Activated CD4-positive, CD25-positive, alpha-beta regulatory T cell treated with anti-CD3 and anti-CD28 coated beads, Interleukin-2, amount 50 U/mL, for 16 hours (primary cell): ENCODE measurements around the gene GASK1A.
"Not testable (repeated sequence)": the region's sequence is repeated elsewhere in the genome, so short reads cannot be mapped to it uniquely, and the experiment has no call there.

Source experiments
- DNase-seq: peaks from one replicate; pipeline ENCODE4 v3.0.0-alpha.2; 2020; ENCODE audit warnings: low read depth, low spot score

GASK1A gene

GRCh38 chr3:43061101-43061895 lies 82.2 kb downstream of the GASK1A start:
- DNase-seq: no peak

DNA sequence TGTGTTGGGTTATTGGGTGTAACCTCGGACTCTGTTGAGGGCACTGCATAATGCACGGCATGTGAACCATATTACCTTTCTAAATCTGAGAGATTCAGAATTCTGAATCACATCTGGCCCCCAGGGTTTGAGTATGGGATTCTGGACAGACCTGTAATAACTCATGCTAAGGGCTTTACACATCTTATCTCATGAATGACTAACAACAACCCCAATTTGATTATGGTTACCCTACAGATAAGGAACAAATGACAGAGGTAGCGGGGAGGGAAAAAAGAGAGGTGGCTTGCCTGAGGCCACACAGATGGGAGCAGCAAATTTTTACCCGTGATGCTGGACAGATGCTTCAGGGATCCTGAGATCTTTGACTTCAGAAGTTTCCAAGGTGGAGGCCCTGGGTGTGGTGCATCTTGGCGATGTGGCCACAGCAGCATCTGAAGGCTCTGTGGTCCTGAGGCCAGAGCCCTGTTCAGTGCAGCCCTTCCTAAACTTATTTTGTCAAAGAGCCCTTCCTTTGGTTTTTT lies 83.0 kb downstream of the GASK1A start:
- DNase-seq: no peak

DNA sequence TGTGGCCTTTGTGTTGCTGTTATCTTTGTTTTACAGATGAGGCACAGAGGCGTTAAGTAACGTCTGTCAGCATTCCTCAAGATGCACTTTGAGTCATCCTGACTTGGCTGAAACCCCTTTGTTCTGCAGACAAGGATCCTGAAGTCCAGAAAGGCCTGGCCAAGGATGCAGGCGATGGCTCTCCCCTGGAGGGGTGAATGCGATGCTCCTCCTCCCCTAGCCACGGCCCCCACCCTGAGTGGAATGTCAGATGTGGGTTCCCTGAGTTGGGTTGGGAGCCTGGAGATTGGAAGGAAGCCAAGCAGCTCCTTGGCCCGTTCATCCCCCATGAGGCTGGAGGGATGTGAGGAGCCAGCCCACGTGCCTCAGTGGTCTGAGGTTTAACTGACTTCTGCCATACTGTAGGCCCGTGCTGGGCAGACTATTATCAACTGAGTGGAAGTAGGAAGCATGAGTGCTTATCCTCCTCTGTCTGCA lies 83.5 kb downstream of the GASK1A start:
- no peak for DNase-seq

DNA sequence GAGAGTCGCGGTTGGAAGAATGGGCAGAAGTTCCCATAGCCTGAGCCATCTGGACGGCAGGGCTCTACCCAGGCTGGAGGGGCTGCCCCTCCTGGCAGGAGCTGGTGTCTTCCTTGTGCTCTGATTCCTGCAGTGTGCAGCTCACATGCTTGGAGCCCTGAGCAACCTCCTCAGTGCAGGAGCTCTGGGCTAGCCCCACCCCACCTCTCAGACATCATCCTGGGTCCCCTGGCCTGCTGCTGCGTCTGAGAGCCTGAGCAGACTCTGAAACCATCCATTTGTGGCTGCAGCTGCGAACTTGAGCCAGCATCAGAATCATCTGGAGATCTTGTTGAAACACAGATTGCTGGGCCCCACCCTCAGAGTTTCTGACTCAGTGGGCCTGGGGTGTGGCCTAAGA lies 84.0 kb downstream of the GASK1A start:
- no peak for DNase-seq

GRCh38 chr3:43070670-43071069 lies 91.6 kb downstream of the GASK1A start:
- not testable (repeated sequence) for DNase-seq

- DNase-seq: no peak
These were observed 92.3 kb downstream of the GASK1A start for GRCh38 chr3:43071313-43071893.

DNA sequence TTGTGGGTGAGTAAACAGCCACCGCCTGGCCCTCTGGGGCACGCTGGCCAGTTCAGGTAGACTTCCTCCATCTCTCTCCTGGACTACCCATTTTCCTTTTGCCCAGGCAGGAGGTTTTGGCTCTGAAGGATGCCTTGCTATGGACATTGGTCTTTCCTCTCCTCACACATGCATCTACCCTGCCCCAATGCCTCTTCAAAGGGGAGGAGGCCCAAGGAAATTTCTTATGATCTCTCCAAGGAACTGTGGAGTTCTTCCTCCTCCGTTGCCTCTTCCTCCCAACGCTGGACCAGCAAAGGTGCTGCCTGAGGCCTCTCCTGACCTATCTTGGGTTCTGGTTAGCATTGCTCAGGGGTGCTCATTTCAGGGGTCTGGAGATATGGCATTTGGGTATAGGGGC lies 93.2 kb downstream of the GASK1A start:
- DNase-seq: no peak

- no peak for DNase-seq
These were observed 94.2 kb downstream of the GASK1A start for GRCh38 chr3:43073116-43073835.

GRCh38 chr3:43073836-43074220 lies 94.7 kb downstream of the GASK1A start:
- no peak for DNase-seq

GRCh38 chr3:43074482-43074881 lies 95.4 kb downstream of the GASK1A start:
- DNase-seq: no peak

DNA sequence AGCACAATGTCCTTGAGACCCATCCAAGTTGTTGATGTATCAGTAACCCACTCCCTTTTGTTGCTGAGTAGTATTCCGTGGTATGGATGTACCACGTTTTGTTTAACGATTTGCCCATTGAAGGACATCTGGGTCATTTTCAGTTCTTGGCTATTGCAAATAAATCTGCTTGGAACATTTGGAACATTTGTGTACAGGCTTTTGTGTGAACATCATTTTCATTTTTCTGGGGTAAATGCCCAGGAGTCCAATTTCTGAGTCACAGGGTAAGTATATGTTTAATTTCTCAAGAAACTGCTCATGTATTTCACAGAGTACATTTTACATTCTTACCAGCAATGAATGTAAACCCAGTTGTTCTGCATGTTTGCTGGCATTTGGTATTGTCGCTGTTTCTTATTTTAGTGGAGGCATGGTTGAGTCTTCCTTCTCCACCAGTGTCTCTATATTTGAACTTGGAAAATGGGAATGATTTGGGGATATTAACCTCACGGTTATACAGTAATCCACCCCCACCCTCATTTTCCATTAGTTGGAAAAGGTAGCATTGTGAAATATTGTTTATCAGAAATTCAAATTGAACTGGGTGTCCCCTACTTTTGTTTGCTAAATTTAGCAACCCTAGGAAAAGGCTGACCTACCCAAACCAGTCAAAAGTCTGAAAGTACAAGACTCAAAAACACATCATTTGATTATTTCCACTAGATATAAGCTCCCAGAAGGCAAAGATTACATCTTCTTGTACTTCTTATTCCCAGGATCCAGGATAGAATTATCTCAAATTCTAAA lies 96.0 kb downstream of the GASK1A start:
- DNase-seq: no peak

GRCh38 chr3:43075904-43076661 lies 97.0 kb downstream of the GASK1A start:
- DNase-seq: no peak

DNA sequence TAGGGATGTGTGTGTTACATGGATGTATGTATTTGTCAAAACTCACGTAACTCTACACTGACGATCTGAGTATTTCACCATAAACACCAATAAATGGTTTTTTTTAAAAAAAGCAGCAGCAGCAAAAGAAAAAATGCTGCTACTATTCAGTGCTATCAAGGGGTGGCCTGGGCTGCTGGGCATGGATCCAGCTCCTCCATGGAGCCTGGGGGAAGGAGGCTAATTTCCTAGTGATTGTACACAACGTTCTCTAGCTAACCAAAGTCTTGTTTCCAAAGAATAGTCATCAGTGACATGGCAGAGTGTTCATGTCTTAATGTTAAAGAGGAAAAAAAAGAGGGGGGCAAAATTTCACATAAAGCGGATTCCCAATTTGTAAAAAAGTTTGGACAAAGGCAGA lies 97.7 kb downstream of the GASK1A start:
- no peak for DNase-seq

GRCh38 chr3:43077261-43077660 lies 98.2 kb downstream of the GASK1A start:
- no peak for DNase-seq

DNA sequence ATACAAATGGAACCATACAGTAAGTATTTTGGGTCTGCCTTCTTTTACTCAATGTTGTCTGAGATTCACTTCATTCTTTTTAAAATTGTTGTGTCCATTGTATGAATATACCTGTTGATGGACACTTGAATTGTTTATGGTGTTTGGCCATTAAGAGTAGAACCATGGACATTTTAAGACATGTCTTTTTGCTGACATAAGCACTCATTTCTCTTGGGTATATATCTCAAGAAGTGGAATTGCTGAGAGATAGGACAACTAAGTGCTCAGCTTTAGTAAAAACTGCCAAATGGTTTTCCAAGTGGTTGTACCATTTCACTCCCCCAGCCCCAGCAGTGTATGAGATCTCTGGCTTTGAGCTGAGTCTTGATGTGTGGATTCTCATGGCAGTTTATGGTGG lies 98.6 kb downstream of the GASK1A start:
- no peak for DNase-seq

DNA sequence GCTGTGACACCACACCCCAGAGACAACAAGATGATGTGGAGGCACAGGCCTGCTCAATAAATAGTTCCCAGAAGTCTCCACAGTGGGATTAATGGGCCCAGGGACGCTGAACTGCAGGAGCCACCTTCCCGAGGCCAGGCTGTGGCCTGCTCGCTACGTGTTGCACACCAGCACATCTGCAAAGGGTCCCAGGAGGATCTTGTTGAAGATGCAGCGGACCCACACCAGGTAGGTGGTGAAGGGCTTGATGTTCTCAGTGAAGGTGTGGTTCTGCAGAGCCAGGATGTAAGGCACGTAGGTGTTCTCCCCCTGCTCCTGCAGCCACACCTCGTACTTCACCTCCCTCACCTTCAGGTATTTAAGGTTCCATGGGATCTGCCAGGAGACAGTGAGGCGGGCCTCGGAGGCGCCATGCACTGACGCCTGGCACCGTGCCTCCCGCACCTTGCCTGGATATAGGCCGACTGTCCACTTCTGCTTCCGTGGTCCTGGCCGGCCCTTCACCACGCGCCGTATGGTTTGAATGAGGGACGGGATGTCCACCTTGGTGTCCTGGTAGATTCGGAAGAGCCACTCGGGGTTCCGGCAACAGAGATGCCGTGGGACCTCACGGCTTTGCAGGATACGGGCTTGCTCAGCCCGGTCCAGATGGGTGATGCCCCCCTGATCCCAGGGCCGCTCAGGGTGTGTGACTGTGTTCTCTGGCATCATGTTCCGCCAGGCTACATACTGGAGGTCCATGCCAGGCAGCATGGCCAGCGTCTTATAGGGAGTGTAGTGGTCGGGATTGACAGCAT lies 100.6 kb downstream of the GASK1A start:
- no peak for DNase-seq

- no peak for DNase-seq
These were observed 101.8 kb downstream of the GASK1A start for GRCh38 chr3:43080726-43081568.

GRCh38 chr3:43081796-43082195 lies 102.7 kb downstream of the GASK1A start:
- no peak for DNase-seq

DNA sequence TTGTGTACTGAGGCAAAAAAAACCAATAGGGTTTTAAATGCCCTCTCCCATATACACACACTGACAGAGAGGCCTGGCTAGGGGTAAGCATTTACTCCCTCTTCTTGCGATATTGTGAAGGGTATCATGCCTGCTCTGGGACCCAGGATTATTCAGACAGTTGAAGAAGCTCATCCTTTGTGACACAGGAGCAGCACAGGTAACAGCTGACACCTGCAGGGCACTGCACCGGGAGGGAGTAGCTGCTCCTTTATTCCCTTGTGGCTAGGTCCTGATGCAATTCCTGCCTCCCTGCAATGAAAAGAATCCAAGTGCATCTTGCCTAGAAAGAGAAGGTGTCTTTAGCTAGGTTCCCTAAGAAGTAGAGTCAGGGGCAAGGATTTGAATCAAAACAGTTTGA lies 103.3 kb downstream of the GASK1A start:
- no peak for DNase-seq
